ENCODE results near the gene CDK6.

DNA sequence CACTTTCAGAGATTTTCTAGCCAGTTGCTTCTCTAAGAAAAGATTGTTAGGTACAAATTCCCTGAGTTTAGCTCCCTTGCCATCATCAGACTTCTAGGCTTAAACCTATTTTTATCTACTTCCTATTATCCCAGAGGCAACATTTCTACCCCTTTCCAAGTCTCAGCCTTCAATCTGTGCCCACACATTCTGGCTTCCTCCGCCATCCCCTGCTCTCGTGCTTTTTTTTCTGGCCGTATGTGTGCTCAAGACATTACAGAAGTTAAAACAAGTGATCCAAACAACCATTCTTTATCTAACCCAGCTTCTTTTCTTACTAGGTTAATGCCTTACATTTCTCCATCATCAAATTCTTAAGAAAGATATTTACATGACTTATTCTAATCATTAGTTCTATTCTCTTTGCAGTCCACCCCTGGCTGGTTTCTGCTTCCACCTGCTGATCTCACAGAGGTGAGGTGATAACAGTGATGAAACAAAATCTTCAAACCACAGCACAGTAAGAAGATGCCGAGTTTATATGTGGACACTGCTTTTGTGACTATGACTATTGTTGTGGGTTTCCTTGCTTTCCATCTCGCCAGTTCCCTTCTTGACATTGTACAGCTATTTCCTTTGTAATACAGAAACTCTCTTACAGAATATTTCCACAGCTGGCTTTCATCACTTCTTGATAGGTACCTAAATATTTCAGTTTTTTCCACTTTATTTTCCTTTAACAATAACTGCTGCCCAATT is 18.3 kb upstream of the CDK6 start:
- TF ChIP-seq, protein P1, sequence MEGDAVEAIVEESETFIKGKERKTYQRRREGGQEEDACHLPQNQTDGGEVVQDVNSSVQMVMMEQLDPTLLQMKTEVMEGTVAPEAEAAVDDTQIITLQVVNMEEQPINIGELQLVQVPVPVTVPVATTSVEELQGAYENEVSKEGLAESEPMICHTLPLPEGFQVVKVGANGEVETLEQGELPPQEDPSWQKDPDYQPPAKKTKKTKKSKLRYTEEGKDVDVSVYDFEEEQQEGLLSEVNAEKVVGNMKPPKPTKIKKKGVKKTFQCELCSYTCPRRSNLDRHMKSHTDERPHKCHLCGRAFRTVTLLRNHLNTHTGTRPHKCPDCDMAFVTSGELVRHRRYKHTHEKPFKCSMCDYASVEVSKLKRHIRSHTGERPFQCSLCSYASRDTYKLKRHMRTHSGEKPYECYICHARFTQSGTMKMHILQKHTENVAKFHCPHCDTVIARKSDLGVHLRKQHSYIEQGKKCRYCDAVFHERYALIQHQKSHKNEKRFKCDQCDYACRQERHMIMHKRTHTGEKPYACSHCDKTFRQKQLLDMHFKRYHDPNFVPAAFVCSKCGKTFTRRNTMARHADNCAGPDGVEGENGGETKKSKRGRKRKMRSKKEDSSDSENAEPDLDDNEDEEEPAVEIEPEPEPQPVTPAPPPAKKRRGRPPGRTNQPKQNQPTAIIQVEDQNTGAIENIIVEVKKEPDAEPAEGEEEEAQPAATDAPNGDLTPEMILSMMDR (IDR thresholded peaks at IDR 0.05) = no peak
- TF ChIP-seq POLR2A (IDR thresholded peaks at IDR 0.05) = no peak

Measured in prostate gland (tissue), 2 donors.